H1 (cell line): Measurements from ENCODE around the gene ACY1.

Experiments used
- CEBPB ChIP-seq: IDR thresholded peaks from 2 replicates; pipeline ENCODE4 v1.6.1; 2012; ENCODE audit warnings: low read depth, low read length
- CTCF ChIP-seq, 3 experiments: IDR thresholded peaks; 1 replicate in 2 of 3; 2 replicates in 1 of 3; pipeline versions ENCODE4 v1.5.1 to v1.6.1; 2011; ENCODE audit warnings: low read length in 3 of 3, mild to moderate bottlenecking in 3 of 3, inconsistent platforms in 2 of 3, low read depth in 1 of 3, moderate library complexity in 1 of 3; ENCODE audit not compliant: insufficient read depth in 1 of 3; ENCODE audit errors: control extremely low read depth in 1 of 3
- EP300 ChIP-seq, 2 experiments: IDR thresholded peaks; 1 replicate in 1 of 2; 2 replicates in 1 of 2; pipeline ENCODE4 v1.6.1; 2011 to 2012; ENCODE audit warnings: low read depth in 2 of 2, low read length in 2 of 2, mild to moderate bottlenecking in 2 of 2, borderline replicate concordance in 1 of 2, inconsistent platforms in 1 of 2, moderate library complexity in 1 of 2
- GTF2F1 ChIP-seq: IDR thresholded peaks from 2 replicates; pipeline ENCODE4 v1.6.1; 2012; ENCODE audit warnings: low read depth, low read length, improper control_type of control experiment, borderline replicate concordance
- KDM5A ChIP-seq: fragments of 200-600 bp; IDR thresholded peaks from 2 replicates; pipeline ENCODE4 v1.7.1; 2012; ENCODE audit warnings: mild to moderate bottlenecking, low read length, inconsistent platforms, mixed read lengths
- PHF8 ChIP-seq: fragments of 200-600 bp; sonication (generic); conservative IDR thresholded peaks from 2 replicates; pipeline ENCODE4 v1.7.1; 2012; ENCODE audit warnings: low read depth, mild to moderate bottlenecking, inconsistent platforms, low read length, moderate library complexity

- TF ChIP-seq GTF2F1 (no peak), CEBPB (no peak), EP300 (IDR thresholded peaks at IDR 0.05; ENCODE audit: borderline replicate concordance in 1 of 2, low read depth in 2 of 2, low read length in 2 of 2) (no peak), CTCF (IDR thresholded peaks at IDR 0.05; ENCODE audit: control extremely low read depth in 1 of 3, insufficient read depth in 1 of 3, low read depth in 1 of 3, low read length in 3 of 3) (no peak), KDM5A (no peak), PHF8 (no peak)
Measured at GRCh38 chr3:51997935-51998596, 14.7 kb downstream of the ACY1 start.
